Activated naive CD8-positive, alpha-beta T cell treated with anti-CD3 and anti-CD28 coated beads, Interleukin-2, amount 10 ng/mL, durations not matched to agents 7 days and 5 days (primary cell): ENCODE measurements around the gene RNF115. TPM values are rescaled to one million over a fixed set of nuclear protein-coding genes. Genes with fewer than 3 reads are reported as not detected.
"Not testable (repeated sequence)": the region's sequence is repeated elsewhere in the genome, so short reads cannot be mapped to it uniquely, and the experiment has no call there.

ENCODE experiments used
- ATAC-seq: fragments of 150-1000 bp; cut with Tn5 transposase; one replicate; pipeline ENCODE4 v1.10.0; 2021; ENCODE audit warnings: low read depth, moderate library complexity
- POLR2A ChIA-PET: fragments of 350-600 bp; sonication (Branson Sonifier 250); formaldehyde crosslinking; loops from one replicate; lab custom pipeline; 2021; ENCODE audit warnings: antibody characterized with exemption; lab: Charles Lee
- DNase-seq: peaks from one replicate; pipeline ENCODE4 v3.0.0; 2021
- H3K27ac Mint-ChIP-seq: one replicate; pipeline ENCODE4 v1.8.0; 2022; ENCODE audit warnings: mild to moderate bottlenecking, mixed read lengths
- H3K27me3 Mint-ChIP-seq: one replicate; pipeline ENCODE4 v1.8.0; 2022; ENCODE audit warnings: mild to moderate bottlenecking, moderate library complexity, mixed read lengths
- H3K36me3 Mint-ChIP-seq: one replicate; pipeline ENCODE4 v1.8.0; 2021; ENCODE audit warnings: mild to moderate bottlenecking, mixed read lengths
- H3K4me1 Mint-ChIP-seq: one replicate; pipeline ENCODE4 v1.8.0; 2021; ENCODE audit warnings: mixed read lengths
- H3K4me3 Mint-ChIP-seq: one replicate; pipeline ENCODE4 v1.8.0; 2022; ENCODE audit warnings: mild to moderate bottlenecking, moderate library complexity, mixed read lengths
- H3K9me3 Mint-ChIP-seq: one replicate; pipeline ENCODE4 v1.8.0; 2021; ENCODE audit warnings: mixed read lengths
- total RNA-seq, 2 experiments: library from RNA; stranded (reverse); gene quantifications; one replicate each; pipeline ENCODE4 v1.2.3, GENCODE V29; 2021

Gene RNF115
- total RNA-seq, 2 experiments from 2014 or later, result 14.7 to 15.0 TPM

GRCh38 chr1:145812977-145813810 lies 10.7 kb downstream of the RNF115 start:
- H3K9me3 Mint-ChIP-seq, H3K4me3 Mint-ChIP-seq, ATAC-seq, POLR2A ChIA-PET, DNase-seq, H3K27ac Mint-ChIP-seq, H3K27me3 Mint-ChIP-seq, H3K36me3 Mint-ChIP-seq, H3K4me1 Mint-ChIP-seq: not testable (repeated sequence)

GRCh38 chr1:145806844-145807243 lies 17.1 kb downstream of the RNF115 start:
- H3K9me3 Mint-ChIP-seq, result no peaks in the 10 kb centered on the region
- no peaks in the 10 kb centered on the region for H3K27me3 Mint-ChIP-seq
- POLR2A ChIA-PET, result no interaction called here

DNA sequence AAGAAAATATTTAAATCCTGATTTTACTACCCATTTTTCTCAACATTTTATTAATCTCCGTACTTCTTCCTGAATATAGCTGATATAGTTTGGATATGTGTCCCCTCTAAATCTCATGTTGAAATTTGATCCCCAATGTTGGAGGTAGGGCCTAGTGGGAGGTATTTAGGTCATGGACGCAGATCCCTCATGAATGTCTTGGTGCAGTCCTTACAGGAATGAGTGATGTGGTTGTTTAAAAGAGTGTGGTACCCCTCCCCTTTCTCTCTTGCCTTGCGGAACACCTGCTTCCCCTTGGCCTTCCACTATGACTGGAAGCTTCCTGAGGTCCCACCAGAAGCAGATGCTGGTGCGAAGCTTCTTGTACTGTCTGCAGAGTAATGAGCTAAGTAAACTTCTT lies 17.5 kb downstream of the RNF115 start:
- Mint-ChIP-seq H3K9me3 (no peaks in the 10 kb centered on the region), H3K27ac (no peak overlapping the region), H3K4me3 (no peak overlapping the region), H3K36me3 (peaks cover 16% of the 10 kb centered on the region), H3K4me1 (peaks cover 12% of the 10 kb centered on the region), H3K27me3 (no peaks in the 10 kb centered on the region)
- no peak for DNase-seq
- ATAC-seq, result no peak
- POLR2A ChIA-PET, result no interaction called here

More at GRCh38 chr1:145806844-145807243, 17.1 kb downstream of the RNF115 start:
- no peak overlapping the region for H3K4me3 Mint-ChIP-seq
- DNase-seq (no peak), ATAC-seq (no peak)
- H3K27ac Mint-ChIP-seq, result no peak overlapping the region
- H3K4me1 Mint-ChIP-seq, result peaks cover 10% of the 10 kb centered on the region
- peaks cover 14% of the 10 kb centered on the region for H3K36me3 Mint-ChIP-seq

- Mint-ChIP-seq H3K27ac (no peak overlapping the region), H3K4me1 (peaks cover 16% of the 10 kb centered on the region), H3K27me3 (no peaks in the 10 kb centered on the region), H3K4me3 (no peak overlapping the region), H3K9me3 (no peaks in the 10 kb centered on the region), H3K36me3 (peaks cover 21% of the 10 kb centered on the region)
- no peak for ATAC-seq
- POLR2A ChIA-PET, result no interaction called here
- DNase-seq, result no peak
These were observed 18.8 kb downstream of the RNF115 start for GRCh38 chr1:145805057-145805456.

GRCh38 chr1:145804235-145805045 lies 19.5 kb downstream of the RNF115 start:
- Mint-ChIP-seq H3K27ac (no peak overlapping the region), H3K4me1 (peaks cover 16% of the 10 kb centered on the region), H3K4me3 (no peak overlapping the region), H3K9me3 (peaks cover 2% of the 10 kb centered on the region), H3K27me3 (no peaks in the 10 kb centered on the region), H3K36me3 (peaks cover 27% of the 10 kb centered on the region)
- no peak for DNase-seq
- no peak for ATAC-seq
- POLR2A ChIA-PET, result no interaction called here

DNA sequence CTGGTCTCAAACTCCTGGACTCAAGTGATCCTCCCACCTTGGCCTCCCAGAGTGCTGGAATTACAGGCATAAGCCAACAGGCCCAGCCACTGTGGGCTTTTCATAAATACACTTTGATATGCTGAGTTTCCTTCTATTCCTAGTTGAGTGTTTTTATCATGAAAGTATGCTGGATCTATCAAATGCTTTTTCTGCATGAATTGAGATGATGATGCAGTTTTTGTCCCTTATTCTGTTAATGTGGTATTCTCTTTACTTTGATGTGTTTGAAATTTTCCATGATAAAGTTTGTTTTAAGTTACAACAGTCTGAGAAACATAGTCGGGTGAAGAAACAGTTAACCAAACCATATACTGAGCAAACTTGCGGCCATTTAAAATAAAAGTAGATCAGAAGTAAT lies 24.1 kb downstream of the RNF115 start:
- POLR2A ChIA-PET, result no interaction called here
- ATAC-seq (no peak), DNase-seq (no peak)
- H3K9me3 Mint-ChIP-seq, result peaks cover 21% of the 10 kb centered on the region
- peaks cover 21% of the 10 kb centered on the region for H3K4me1 Mint-ChIP-seq
- no peaks in the 10 kb centered on the region for H3K27me3 Mint-ChIP-seq
- no peak overlapping the region for H3K27ac Mint-ChIP-seq
- no peak overlapping the region for H3K4me3 Mint-ChIP-seq
- peaks cover 51% of the 10 kb centered on the region for H3K36me3 Mint-ChIP-seq

DNA sequence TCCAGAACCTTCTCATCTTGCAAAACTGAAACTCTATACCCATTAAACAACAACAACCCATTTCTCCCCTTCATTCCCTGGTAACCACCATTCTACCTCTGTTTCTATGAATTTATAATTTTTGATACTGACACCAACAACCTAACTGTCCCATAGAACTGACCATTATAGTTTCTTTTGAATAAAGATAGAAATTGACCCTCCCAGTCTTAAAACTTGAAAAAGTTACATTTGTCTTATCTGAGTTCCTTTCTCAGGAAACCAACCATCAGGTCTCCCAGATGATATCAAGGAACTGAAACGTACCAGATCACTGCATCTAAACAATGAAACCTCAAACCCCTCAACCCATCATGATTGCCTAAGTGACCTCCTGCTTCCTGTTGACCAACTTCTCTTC lies 27.1 kb downstream of the RNF115 start:
- H3K27me3 Mint-ChIP-seq, result no peaks in the 10 kb centered on the region
- no peak for DNase-seq

GRCh38 chr1:145795257-145795881 lies 28.5 kb downstream of the RNF115 start:
- POLR2A ChIA-PET, result no interaction called here
- H3K9me3 Mint-ChIP-seq, result peaks cover 21% of the 10 kb centered on the region
- peaks cover 12% of the 10 kb centered on the region for H3K4me1 Mint-ChIP-seq
- no peak overlapping the region for H3K27ac Mint-ChIP-seq
- DNase-seq, result no peak
- ATAC-seq, result no peak
- H3K27me3 Mint-ChIP-seq, result no peaks in the 10 kb centered on the region
- H3K36me3 Mint-ChIP-seq, result peaks cover 59% of the 10 kb centered on the region
- H3K4me3 Mint-ChIP-seq, result no peak overlapping the region

More for the DNA sequence above, 27.1 kb downstream of the RNF115 start:
- peaks cover 21% of the 10 kb centered on the region for H3K9me3 Mint-ChIP-seq
- POLR2A ChIA-PET, result no interaction called here
- no peak for ATAC-seq
- H3K4me1 Mint-ChIP-seq, result peaks cover 17% of the 10 kb centered on the region
- H3K4me3 Mint-ChIP-seq, result no peak overlapping the region
- H3K36me3 Mint-ChIP-seq, result peaks cover 63% of the 10 kb centered on the region
- no peak overlapping the region for H3K27ac Mint-ChIP-seq

DNA sequence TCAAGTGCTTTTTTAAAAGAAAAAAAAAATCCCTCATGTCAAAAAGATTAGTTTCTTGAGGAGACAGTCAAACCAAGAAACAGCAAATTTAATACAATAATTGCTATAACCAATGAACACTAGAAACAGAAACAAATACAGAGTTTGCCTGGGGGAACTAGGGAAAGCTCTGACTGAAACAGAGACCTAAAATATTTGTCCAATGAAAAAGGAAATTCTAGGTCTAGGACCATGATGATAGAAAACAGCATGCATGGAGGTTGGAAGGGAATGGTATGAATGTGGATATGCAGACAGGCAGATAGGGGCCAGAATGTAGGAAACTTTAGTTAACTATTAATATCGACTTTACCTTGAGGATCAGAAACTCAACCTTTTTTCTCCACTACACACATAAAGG lies 31.4 kb downstream of the RNF115 start:
- POLR2A ChIA-PET, result no interaction called here
- ATAC-seq, result no peak
- no peak for DNase-seq
- Mint-ChIP-seq H3K36me3 (peaks cover 47% of the 10 kb centered on the region), H3K27ac (no peak overlapping the region), H3K4me1 (peaks cover 11% of the 10 kb centered on the region), H3K9me3 (peaks cover 11% of the 10 kb centered on the region), H3K4me3 (no peak overlapping the region), H3K27me3 (no peaks in the 10 kb centered on the region)

DNA sequence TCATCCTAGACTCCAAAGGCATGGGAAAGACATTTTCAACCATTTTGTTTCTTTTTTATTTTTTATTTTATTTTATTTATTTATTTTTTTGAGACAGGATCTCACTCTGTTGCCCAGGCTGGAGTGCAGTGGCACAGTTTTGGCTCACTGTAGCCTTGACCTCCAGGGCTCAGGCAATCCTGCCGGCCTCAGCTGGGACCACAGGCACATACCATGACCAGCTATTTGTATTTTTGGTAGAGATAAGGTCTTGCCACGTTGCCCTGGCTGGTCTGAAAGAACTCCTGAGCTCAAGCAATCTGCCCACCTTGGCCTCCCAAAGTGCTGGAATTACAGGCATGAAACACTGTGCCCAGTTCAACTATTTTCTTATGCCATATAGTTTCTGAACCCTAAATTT lies 32.0 kb downstream of the RNF115 start:
- H3K27me3 Mint-ChIP-seq, H3K27ac Mint-ChIP-seq, H3K4me3 Mint-ChIP-seq, H3K9me3 Mint-ChIP-seq, ATAC-seq, POLR2A ChIA-PET, DNase-seq: not testable (repeated sequence)
- peaks cover 10% of the 10 kb centered on the region for H3K4me1 Mint-ChIP-seq
- peaks cover 42% of the 10 kb centered on the region for H3K36me3 Mint-ChIP-seq

DNA sequence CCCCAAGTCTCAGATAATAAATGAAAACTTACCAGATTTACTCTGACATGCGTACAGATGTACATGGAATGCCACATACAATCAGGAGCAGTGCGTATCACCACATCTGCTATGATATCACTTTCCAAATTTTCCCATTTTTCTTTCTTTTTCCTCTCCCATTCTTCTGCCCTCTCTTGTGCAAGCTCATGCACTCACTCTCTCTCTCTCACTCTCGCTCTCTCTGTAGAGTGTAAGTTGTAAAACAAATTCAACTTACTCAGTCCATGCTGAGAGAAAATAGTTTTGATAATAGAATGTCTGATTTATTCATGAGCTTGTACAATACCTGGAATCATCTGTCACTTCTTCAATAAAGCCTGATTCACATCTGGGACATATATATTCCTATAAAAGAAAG lies 35.3 kb downstream of the RNF115 start:
- DNase-seq (no peak), ATAC-seq (no peak)
- H3K36me3 Mint-ChIP-seq, result peaks cover 34% of the 10 kb centered on the region
- H3K4me1 Mint-ChIP-seq, result peaks cover 23% of the 10 kb centered on the region
- H3K4me3 Mint-ChIP-seq, result no peak overlapping the region
- no peak overlapping the region for H3K27ac Mint-ChIP-seq
- no peaks in the 10 kb centered on the region for H3K27me3 Mint-ChIP-seq
- no peaks in the 10 kb centered on the region for H3K9me3 Mint-ChIP-seq
- POLR2A ChIA-PET, result no interaction called here

DNA sequence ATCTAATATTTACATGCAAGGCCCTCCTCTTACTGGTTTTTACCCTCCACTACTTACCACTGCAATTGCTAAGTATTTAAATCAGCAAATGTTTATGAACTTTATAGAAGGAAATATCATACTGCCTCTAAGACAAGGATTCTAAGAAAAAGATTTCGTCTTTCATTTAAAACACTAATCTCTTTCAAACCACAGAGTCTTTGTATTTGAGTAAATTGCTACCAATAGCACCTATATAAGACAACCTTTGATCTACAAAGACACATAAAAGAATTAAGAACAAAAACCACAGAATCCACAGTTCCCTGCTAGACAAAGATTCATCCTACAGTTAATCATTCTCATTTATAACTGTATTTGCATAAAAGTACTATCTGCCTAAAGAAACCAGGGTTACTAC lies 37.6 kb downstream of the RNF115 start:
- peaks cover 30% of the 10 kb centered on the region for H3K36me3 Mint-ChIP-seq
- ATAC-seq, result peak; percentile 53
- POLR2A ChIA-PET, result interaction anchor here (1.4 kb wide), 1 partner anchor 60 kb away, joined by 6 read pairs; no protein-coding TSS in a partner anchor
- H3K9me3 Mint-ChIP-seq, result no peaks in the 10 kb centered on the region
- H3K4me3 Mint-ChIP-seq, result peak overlapping the region; percentile 45
- peaks cover 21% of the 10 kb centered on the region for H3K4me1 Mint-ChIP-seq
- no peaks in the 10 kb centered on the region for H3K27me3 Mint-ChIP-seq
- peak overlapping the region; percentile 44 for H3K27ac Mint-ChIP-seq
- no peak for DNase-seq

DNA sequence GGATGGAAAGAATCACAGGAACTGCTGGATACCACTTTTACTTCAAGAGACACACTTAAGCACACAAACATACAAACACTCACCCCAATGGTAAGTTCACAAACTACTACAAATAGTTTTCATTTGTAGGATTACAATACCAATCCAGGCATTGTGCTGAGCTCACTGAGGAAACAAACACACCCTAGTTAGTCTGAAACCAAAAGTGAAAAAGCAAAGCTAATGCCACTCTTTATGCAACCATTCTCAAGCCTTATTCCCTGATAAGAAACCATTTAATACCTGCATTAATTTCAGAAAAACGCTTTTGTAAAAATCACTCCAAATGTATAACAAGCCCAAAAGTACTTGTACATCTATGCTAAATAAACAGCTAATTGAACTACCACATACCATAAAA lies 38.3 kb downstream of the RNF115 start:
- ATAC-seq (peak; percentile 55), DNase-seq (no peak)
- peak overlapping the region; percentile 32 for H3K4me3 Mint-ChIP-seq
- POLR2A ChIA-PET, result no interaction called here
- H3K9me3 Mint-ChIP-seq, result no peaks in the 10 kb centered on the region
- peaks cover 24% of the 10 kb centered on the region for H3K4me1 Mint-ChIP-seq
- peaks cover 30% of the 10 kb centered on the region for H3K36me3 Mint-ChIP-seq
- H3K27ac Mint-ChIP-seq, result peak overlapping the region; percentile 44
- no peaks in the 10 kb centered on the region for H3K27me3 Mint-ChIP-seq
